Muscle of back (tissue), 11 donors: ENCODE results near the gene PTPRN2. TPM values are rescaled to one million over a fixed set of nuclear protein-coding genes. Genes with fewer than 3 reads are reported as not detected.
A peak's percentile ranks its signal among the peaks of the same experiment; 100 is the strongest.
"Not testable (repeated sequence)": the region's sequence is repeated elsewhere in the genome, so short reads cannot be mapped to it uniquely, and the experiment has no call there.

Experiments
- DNase-seq, 3 donors: peaks; one replicate each; pipeline versions ENCODE4 v3.0.0 to v3.0.0-alpha.2; 2013
- polyA plus RNA-seq, 10 donors: library from polyadenylated mRNA; unstranded; fragments of 120-200 nt; gene quantifications; one replicate each; pipeline ENCODE4 v1.2.1, GENCODE V29; 2013; ENCODE audit not compliant: insufficient read length in 10 of 10

Gene PTPRN2
- polyA plus RNA-seq, 10 donors = 1.8 to 3.1 (median 2.1) TPM

DNA sequence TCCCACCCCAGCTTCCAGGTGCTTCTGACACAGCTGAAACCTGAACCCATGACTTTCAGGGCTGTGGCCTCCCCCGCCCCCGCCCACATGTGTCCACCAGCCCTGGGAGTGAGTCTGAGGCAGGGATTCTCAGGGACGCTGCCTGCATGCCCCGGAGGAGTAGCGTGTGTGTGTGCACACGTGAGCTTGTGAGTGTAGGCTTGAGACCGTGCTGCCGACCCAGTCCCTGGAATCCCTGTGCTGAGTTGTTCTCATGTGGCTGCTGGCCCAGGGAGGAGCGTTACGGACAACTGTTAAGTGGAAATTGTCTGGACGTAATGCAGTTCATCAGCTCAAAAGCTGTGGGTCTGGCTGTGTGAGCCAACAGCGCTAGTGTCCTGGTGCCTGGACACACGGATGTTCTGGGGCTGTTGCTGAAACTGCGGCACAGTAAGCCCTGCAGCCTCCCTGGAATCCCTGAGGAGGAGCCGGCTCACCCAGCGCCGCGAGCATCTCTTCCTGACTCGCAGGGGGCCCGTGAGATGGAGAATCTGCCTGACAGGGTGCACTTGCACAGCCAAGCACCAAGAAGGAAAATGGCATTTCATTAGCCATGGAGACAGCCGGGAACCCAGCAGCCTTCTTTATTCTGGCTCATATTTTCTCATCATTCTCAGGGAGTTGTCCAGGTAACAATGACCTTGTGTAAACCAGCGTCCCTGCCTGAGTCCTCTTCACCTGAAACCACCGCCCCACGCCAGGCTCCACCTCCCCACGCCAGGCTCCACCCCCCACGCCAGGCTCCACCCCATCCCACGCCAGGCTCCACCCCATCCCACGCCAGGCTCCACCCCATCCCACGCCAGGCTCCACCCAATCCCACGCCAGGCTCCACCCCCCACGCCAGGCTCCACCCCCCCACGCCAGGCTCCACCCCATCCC is 603.9 kb downstream of the PTPRN2 start:
- peak in 1 of 3 donors; percentile 9 for DNase-seq

DNA sequence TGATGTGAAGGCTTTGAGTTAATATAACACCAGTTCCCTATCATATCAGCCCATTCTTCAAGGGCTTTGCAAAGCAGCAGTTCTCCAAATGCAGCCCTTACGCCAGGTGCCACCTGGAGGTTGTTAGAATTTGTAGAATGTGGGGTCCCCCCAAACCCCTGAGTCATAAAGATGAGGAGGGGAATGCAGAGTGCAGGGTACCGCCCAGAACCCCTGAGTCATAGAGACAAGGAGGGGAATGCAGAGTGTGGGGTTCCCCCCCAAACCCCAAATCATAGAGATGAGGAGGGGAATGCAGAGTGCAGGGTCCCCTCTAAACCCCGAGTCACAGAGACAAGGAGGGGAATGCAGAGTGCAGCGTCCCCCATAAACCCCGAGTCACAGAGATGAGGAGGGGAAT is 605.8 kb downstream of the PTPRN2 start:
- DNase-seq = no peak

DNA sequence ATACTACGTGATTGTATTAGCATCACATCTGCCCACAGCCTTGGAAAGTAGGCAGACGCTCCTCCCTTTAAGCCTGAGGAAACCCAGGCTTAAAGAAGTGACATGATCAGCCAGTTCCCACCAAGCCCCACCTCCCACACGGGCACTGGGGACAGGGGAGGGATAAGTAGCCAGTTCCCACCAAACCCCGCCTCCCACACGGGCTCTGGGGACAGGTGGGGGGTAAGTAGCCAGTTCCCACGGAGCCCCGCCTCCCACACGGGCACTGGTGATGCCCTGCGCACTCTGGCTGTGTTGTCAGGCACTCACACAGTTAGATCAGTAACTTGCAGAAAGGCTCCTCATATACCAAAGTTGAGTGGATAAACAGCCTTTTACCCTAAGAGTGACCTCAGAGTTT is 606.8 kb downstream of the PTPRN2 start:
- DNase-seq = no peak

DNA sequence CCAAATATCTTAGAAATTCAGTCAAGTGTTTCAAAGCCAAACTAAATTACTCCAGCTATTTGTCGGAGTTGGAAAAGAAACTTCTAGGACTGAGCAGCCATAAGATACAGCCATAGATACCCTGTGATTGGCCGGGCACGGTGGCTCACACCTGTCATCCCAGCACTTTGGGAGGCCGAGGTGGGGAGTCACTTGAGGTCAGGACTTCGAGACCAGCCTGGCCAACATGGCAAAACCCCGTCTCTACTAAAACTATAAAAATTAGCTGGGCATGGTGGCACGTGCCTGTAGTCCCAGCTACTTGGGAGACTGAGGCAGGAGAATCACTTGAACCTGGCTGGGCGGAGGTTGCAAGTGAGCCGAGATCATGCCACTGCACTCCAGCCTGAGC is 607.3 kb downstream of the PTPRN2 start:
- not testable (repeated sequence) for DNase-seq

DNA sequence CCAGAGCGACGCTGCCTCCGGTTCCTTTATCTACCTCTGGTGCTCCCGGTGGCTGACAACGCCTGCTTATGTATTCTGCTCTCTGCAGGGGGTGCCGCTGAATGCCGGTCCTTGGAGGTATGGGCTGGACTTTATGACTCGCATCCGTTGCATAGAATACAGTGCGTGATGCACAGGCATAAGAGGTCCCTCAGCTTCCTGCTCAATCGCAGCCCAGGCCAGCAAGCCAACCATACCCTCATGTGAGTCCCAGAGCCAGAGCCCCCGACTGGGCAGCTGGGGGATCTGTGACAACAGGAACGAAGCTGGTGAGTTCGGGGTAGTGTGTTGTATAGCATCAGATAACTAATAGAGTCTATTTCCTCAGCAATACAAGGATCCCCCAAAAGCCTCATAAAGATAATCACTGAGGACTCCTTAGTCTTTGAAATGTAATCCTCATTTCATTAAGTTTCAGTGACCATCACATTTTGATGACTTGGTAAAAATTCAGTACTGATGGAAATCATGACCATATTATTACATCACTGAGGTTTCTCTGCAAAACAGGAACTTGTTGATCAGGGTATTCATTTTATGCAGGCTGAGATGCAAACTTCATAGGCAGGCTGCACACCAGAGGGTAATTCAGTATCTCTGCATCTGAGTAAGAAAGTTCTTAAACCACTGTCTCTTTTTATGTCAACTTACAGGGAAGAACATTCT is 607.8 kb downstream of the PTPRN2 start:
- DNase-seq = no peak

DNA sequence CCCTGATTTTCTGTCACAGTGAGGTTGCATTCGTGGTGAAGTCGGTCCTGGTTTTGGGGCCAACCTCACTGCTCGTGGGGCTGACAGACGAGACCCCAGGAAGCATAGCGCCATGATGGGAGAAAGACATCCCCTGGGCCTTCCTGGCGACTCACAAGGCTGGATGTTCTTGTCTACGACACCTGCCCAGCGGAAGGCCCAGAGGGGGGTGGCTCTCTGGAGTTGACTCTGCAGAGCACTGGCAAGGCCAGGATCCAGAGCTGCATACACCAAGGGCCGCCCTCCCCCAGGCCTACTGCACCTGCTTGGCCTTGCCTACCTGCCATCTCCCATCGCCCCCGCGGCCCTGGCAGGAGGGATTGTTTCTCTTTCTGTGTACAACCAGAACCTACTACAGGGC is 608.9 kb downstream of the PTPRN2 start:
- no peak for DNase-seq

DNA sequence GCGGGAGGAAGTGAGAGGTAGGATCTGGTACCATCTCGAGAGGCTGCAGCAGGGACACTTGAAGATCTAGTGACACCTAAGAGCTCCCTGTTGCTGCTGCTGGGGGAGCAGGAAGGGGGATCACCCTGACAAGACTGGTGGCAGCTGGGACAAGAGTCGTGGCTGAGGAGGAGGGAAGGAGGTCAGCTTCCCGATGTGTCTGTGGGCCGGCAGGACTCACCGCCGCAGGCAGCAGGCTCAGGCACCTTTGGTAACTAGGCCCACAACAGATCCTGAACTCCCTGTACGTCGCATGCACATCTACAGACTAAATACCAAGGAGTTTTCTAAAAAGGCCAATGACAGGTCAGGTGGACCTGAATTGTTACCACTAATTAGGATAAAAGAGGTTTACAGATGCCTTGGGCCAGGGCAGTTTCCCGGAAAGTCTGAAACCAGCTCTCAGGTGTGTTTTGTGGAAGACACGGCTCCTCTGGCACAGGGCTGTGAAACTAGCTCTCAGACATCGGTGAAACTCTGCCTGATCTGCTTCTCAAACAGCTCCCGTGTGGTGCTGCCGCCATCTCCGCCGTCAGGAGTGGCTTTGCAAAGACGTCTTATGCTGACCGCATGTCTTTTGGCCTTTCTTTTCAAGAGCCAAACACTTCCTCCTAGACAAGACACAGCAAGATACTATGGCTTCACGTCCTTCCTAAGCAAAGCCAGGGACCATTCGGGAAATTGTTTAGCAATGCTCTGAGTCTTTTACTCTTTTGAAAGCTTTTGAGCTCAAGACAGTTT is 609.7 kb downstream of the PTPRN2 start:
- no peak for DNase-seq

DNA sequence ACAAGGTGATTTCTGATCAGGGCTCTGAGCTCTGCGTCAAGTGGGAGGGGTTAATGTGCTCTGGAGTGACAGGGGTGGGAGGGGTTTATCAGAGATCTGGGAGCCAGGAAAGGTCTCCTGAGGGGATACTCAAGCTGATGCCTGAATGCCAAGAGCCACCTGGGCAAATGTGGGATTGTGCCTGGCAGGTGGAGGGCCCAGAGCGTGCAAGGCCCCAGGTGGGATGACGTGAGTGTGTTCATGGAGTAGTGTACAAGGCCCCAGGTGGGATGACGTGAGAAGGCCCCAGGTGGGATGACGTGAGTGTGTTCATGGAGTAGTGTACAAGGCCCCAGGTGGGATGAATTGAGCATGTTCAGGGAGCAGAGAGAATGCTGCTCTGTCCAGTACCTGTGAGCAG is 610.3 kb downstream of the PTPRN2 start:
- DNase-seq = no peak

DNA sequence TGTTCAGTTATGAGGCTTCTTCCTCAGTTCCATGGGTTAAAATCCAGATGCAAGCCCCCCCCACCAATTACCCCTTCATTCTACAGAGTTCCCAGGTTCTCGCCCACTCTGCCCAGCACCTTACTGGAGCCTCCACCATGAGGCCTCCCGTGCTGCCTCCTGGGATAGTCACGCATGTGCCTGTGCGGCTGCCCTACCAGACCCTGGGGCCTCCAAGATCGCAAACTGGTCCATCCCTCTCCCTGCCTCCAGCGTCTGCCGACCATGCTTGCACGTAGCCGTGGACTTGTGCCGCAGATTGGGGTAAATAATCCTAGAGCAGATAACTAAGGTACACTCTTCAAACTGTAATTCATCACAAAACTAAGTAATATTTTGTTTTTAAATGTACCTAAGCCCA is 611.2 kb downstream of the PTPRN2 start:
- no peak for DNase-seq

DNA sequence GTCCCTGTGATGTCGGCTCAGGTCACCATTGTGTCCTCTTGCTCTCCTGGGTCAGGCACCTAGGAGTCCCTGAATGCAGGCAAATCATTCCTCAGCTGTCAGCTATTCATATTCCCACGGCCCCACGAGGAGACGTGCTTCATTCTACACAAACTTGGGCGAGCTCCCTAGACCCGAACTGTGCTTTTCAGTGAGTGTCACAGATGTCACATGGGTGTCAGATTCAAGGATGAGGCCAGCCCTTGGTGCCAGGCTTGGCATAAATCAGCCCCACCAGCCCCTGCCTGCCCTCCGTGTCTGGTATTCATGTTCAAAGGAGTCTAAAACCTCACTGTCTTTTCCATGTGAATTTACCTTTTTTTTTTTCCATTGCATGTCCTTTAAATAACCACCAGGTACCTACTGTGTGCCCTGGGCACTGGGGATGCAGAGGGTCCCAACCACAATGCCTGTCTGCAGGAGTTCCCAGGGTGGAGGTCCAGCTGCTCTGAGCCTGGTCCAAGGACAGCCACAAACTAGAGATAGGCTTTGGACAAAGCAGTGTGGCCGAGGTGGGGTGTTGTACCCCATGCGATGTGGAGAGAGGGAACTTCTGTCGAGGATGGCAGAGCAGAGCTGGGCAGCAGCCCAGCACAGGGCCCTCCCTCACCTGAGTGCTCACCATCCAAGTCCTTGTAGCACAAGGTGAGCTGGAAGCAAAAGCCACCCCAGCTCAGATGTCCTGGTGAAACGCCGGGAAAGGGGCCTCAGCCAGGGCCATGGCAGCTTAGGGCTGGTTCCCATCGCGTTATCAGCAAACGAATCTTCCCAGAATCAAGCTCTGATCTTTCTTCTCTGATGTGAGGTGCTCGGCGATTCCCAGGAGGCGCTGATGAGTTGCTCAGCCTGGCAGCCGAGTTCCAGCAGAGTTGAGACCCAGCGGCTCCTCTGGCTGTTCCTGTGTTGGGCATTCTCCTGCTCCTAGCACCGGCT is 611.9 kb downstream of the PTPRN2 start:
- DNase-seq = no peak

DNA sequence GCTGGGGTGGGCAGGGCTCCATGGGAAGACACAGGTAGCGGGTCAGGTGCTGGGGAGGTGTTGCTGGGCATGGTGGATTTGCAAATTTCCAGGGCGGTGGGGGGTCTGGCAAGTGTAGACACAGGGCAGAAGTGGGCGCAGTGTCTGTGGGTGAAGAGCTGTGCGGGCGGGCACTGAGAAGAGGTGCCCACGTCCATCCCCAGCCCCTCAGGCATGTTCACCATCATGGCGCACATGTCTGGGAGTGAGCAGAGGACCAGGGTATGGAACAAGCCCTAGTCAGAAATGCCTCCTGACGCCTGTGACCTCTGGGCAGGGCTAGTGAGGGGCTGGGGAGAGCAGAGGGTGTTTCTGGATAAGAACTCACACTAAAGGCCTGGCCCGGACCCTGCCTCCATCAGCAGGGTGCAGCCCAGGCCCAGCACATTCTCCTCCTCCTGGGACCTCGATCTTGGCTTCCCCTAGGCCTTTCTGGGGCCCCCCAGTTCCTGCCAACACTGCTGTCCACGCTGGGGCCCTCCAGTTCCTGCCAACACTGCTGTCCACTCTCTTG is 612.9 kb downstream of the PTPRN2 start:
- DNase-seq = no peak

DNA sequence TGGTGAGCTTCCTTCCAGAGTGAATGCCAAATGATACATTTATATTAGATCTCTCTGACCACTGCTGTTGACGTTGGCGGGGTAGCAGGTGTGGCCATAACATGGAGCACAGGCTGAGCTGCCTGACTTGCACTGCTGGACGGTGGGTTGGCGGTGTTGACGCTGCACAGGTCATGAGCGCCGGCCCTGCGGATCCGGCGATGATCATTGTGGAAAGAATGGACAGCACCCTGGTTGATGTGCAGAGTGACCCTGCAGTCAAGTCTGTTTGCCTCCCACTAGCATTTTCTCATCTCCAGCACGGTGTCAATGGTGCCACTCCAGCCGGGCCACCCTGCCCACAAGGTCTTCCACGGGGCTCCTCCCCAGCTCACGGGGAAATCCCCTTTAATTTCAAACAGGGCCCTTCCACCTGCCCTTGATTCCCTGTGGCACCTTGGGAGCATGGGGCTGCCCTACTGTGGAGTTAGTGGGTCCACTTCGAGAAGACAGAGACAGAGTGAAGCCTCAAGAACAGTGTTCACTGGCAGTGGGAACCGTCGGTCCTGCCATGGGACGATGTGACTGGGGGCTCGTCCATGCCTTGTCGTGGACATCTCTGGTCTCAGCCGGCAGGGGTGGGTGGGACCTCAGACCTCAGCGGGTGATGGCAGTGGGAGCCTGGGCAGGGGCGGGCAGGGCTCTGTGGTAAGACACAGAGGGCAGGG is 613.5 kb downstream of the PTPRN2 start:
- DNase-seq = no peak

DNA sequence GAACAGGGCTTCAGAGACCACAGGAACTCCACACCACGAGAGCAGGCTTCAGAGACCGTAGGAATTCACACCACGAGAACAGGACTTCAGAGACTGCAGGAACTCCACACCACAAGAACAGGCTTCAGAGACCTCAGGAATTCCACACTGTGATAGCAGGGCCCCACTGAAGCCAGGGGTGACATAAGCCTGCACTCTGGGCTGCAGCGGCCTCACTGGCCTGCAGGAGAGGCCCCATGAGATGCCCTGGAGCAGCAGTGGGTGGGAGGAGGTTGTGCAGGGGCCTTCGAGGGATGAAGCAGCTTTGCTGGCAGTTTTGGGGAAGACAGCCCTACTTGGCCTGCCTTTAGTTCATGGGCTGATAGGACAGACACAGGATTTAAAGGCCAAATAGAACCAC is 614.7 kb downstream of the PTPRN2 start:
- no peak for DNase-seq

DNA sequence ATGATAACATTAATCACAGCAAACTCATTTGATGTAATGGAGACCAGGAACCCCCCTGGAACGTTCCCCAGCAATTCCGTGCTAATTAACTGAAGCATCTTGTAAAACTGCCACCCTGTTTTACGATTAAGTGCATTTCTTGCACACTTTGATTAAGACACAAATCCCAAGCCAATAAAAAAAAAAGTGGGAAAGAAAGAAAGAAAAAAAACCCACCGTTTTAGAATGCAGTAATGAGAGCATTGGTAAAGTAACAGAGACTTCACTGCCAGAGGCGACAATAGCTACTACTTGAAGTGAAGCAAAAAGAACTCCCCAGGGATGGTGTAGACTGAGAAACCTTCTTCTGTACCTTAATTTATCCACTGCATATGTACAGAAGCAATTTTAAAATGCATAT is 616.1 kb downstream of the PTPRN2 start:
- no peak for DNase-seq

DNA sequence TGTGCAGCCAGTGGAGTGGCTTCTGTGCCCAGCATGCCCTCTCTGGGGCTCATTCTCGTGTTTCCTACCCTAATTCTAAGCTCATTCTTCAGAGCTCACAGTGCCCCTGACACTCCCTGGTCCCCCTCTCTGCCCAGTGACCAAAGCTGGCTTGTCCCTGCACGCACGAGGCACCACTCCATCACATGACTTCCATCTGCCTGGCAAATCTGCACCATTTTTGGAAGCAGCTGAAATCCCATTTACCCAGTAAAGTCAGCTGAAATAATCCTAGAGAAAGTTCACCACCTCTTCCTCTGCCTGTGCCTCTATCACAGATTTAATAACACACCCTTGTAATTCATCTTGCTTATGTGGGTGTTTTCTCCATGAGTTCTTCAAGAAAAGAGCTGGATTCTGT is 616.9 kb downstream of the PTPRN2 start:
- no peak for DNase-seq

DNA sequence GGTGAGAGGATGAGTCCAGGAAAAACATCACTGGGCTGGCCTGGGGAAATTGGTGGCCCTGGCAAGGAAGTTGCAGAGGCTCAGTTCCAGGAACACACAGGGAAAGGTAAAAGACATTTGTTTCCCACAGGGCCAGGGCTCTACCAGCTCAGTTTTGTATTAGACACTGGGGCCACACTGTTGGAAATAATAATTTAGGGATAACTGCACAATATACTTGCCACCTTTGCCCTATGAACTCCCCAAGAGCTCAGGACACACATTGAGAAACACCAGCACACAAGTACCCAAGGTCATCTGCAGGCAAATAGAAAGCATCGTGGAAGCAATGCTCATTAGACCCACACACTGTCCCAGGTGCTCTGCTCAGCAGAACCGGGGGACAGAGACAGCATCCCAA is 617.6 kb downstream of the PTPRN2 start:
- DNase-seq = no peak

DNA sequence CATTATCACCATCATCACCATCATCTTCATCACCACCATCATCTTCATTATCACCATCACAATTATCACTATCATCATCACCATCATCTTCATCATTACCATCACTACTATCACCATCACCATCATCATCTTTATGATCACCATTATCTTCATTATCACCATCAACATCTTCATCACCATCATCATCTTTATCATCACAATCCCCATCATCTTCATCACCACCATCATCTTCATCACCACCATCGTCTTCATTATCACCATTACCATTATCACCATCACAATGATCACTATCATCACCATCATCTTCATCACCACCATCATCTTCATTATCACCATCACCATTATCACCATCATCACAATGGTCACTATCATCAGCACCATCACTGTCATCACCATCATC is 621.1 kb downstream of the PTPRN2 start:
- DNase-seq = no peak

DNA sequence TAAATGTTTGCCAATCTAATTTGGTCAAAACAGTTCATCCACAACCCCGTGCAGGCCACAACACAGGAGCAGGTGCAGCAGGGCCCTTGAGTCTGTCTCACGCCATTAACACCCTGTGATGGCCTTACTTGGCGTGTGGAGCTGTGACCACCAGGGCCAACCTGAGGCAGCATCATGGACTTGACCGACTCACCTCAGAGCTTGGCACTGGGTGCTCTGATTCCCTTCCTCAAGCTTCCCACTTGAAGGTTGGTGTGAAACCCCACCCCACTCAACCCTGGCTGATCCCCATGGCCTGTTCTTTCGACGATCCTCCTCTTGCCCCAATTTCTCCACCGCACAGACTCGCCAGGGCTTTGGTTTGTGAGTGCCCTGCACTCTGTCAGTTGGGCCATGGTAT is 623.1 kb downstream of the PTPRN2 start:
- no peak for DNase-seq

DNA sequence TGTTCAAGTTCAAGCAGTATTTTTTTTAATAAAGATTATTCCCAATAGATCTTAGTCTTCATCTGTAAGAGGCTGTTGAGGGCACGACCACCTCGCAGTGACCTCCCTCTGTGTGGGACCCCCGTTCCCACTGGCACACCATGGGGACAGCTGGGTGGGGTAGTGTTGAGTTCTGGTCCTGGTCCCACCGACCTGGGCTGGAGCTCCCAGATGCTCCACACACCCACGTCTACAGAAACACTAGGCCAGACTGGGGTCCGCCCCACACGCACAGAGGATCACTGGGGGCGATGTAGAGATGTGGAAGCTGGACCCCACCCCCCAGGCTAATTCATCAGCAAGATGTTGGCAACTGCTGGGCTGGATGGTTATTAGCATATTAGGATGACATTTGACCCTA is 623.6 kb downstream of the PTPRN2 start:
- DNase-seq = no peak

DNA sequence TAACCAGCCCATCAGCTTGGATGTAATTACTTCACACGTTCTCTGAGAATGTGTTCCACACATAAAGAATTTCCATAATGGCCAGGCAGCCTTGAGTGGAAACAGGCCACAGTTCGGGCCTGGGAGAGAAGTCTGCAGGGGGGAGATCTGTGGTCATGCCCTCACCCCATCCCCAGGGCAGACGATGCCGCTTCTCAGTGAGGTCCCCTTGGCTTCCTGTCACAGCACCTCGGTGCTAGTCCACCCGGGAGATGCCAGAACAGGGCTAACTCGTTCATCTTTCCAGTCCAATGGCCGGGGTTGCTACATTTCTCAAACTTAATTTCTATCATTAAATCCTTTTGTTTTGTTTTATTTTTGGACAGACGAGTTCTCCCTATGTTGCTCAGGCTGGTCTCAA is 624.1 kb downstream of the PTPRN2 start:
- DNase-seq = no peak
